Measurements from ENCODE around the gene RASA3. TPM values are rescaled to one million over a fixed set of nuclear protein-coding genes. Genes with fewer than 3 reads are reported as not detected.

Gene RASA3
- total and polyA plus RNA-seq, 2 of the 8 experiments (the other 6 are each of a cell fraction or from before 2014, with no cell fraction given) = 7.5 to 21.9 TPM

DNA sequence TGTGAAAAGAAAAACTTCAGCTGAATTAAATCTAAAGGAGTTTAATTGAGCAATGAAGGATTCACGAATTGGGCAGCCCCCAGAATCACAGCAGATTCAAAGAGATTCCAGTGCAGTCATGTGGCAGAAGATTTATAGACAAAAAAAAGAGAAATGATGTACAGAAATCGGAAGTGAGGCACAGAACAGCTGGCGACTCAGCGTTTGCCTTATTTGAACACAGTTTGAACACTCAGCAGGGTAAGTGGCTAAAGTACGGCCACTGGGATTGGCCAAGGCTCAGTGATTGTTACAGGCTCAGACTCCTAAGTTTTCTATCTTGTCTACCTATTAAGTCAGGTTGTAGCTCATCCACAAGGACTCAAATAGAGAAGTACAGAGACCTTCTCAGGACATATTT, 35.0 kb upstream of the RASA3 start:
- FAIRE-seq (no peak), DNase-seq (ENCODE audit: low read depth in 1 of 2, low spot score in 2 of 2) (no peak)
- no peak overlapping the region for H3K18ac ChIP-seq (ENCODE audit: extremely low read depth, low read length)
- 90% methylated on average over 5 of the region's 5 CpGs; no CpG with 5 or more reads in 1 of the 2 experiments for WGBS, 2 experiments (ENCODE audit: extremely low coverage in 1 of 2, insufficient coverage in 1 of 2, insufficient read length in 1 of 2, insufficient replicate concordance in 2 of 2, low coverage in 1 of 2, low lambda C conversion rate in 2 of 2, missing lambda C conversion rate in 1 of 2)
- H2BK120ac ChIP-seq (replicated peaks; ENCODE audit: low read depth, low read length) = no peak overlapping the region
- H2BK15ac ChIP-seq (ENCODE audit: low read length) = no peak overlapping the region
- no peak overlapping the region for H2BK5ac ChIP-seq (ENCODE audit: low read depth, low read length)
- H4K8ac ChIP-seq (ENCODE audit: extremely low read depth, insufficient read depth, low read length) = no peak overlapping the region
- H3K79me1 ChIP-seq (ENCODE audit: low read depth, low read length) = no peaks in the 10 kb centered on the region
- no peak overlapping the region for H3K4me2 ChIP-seq (ENCODE audit: insufficient read depth in 1 of 2, low read depth in 2 of 2, low read length in 2 of 2)
- no peak overlapping the region for H3K27ac ChIP-seq (ENCODE audit: low read depth, low read length)
- no peaks in the 10 kb centered on the region for H3K4me1 ChIP-seq (replicated peaks in 1 of 4; ENCODE audit: control insufficient read depth in 3 of 4, insufficient read depth in 4 of 4, low read length in 3 of 4)
- H3K56ac ChIP-seq (replicated peaks; ENCODE audit: insufficient read length, low read depth, low read length) = no peak overlapping the region
- H3K14ac ChIP-seq (ENCODE audit: insufficient read length) = no peak overlapping the region
- no peak overlapping the region for H2BK20ac ChIP-seq (ENCODE audit: low read length)
- no peaks in the 10 kb centered on the region for H3K36me3 ChIP-seq (ENCODE audit: control insufficient read depth in 2 of 4, insufficient read depth in 4 of 4, low read length in 3 of 4)
- ChIA-PET CTCF (ENCODE audit: partially characterized antibody) (interaction anchor here (0.6 to 1.1 kb wide), 2 partner anchors 11 to 53 kb away, joined by 3 read pairs; partner anchors contain the start of gene CFAP97D2), POLR2A (ENCODE audit: partially characterized antibody) (no interaction called here)
- H4K20me1 ChIP-seq (replicated peaks in 1 of 2; ENCODE audit: control insufficient read depth in 1 of 2, insufficient read depth in 2 of 2, low read length in 2 of 2) = no peaks in the 10 kb centered on the region
- no peak overlapping the region for H2AFZ ChIP-seq (ENCODE audit: low read length)
- no peak overlapping the region for H3K4me3 ChIP-seq (ENCODE audit: extremely low read depth in 1 of 4, insufficient read depth in 2 of 4, low read depth in 3 of 4, low read length in 4 of 4)
- no peak overlapping the region for H2BK12ac ChIP-seq (ENCODE audit: low read depth, low read length)
- H3K23me2 ChIP-seq (ENCODE audit: low read depth, low read length) = no peaks in the 10 kb centered on the region
- H3K79me2 ChIP-seq (ENCODE audit: control insufficient read depth in 1 of 2, insufficient read depth in 2 of 2, low read length in 2 of 2) = no peaks in the 10 kb centered on the region
- H3K27me3 ChIP-seq (replicated peaks in 1 of 4; ENCODE audit: control insufficient read depth in 3 of 4, extremely low read depth in 1 of 4, insufficient read depth in 3 of 4, low read length in 3 of 4) = peaks cover 0 to 1% (median 0%) of the 10 kb centered on the region in 4 experiments; a peak in 1 of 7 replicates
- H3K9ac ChIP-seq (replicated peaks in 1 of 4; ENCODE audit: extremely low read depth in 1 of 4, low read depth in 3 of 4, low read length in 3 of 4) = no peak overlapping the region
- no peak overlapping the region for H3K4ac ChIP-seq (replicated peaks; ENCODE audit: insufficient read length, low read depth, low read length)
- H4K91ac ChIP-seq (replicated peaks; ENCODE audit: insufficient read length, low read length) = no peak overlapping the region
- no peak overlapping the region for H2AK5ac ChIP-seq (ENCODE audit: low read depth, low read length)
- no peak overlapping the region for H4K5ac ChIP-seq (ENCODE audit: insufficient read length, low read depth, low read length)
- H3K23ac ChIP-seq (ENCODE audit: insufficient read length) = no peak overlapping the region
- 0 out of 4 replicates have a peak, but pooled peaks cover 0 to 3% of the 10 kb centered on the region in 2 experiments for H3K9me3 ChIP-seq (ENCODE audit: insufficient read depth in 2 of 2, low read depth in 1 of 2, low read length in 1 of 2)
- TF ChIP-seq CHD2 (IDR thresholded peaks at IDR 0.05; ENCODE audit: low read length) = no peak
- TF ChIP-seq KDM1A (IDR thresholded peaks at IDR 0.05; ENCODE audit: borderline replicate concordance, low read length) = no peak
- TF ChIP-seq CBX5 (IDR thresholded peaks at IDR 0.05; ENCODE audit: low read depth, low read length) = no peak
- no peak for TF ChIP-seq KDM5A (IDR thresholded peaks at IDR 0.05; ENCODE audit: low read length)
- TF ChIP-seq EP300 (IDR thresholded peaks at IDR 0.05; ENCODE audit: borderline replicate concordance in 1 of 2, low read depth in 2 of 2, low read length in 2 of 2) = no peak
- TF ChIP-seq RNF2 (IDR thresholded peaks at IDR 0.05; ENCODE audit: borderline replicate concordance, low read depth, low read length, missing control alignments, poor library complexity, severe bottlenecking) = no peak
- no peak for TF ChIP-seq BCL11A (IDR thresholded peaks at IDR 0.05; ENCODE audit: low read depth in 2 of 2, low read length in 2 of 2)
- TF ChIP-seq SRF (IDR thresholded peaks at IDR 0.05; ENCODE audit: low read depth, low read length) = no peak
- no peak for TF ChIP-seq HDAC6 (IDR thresholded peaks at IDR 0.05; ENCODE audit: low read depth, low read length)
- TF ChIP-seq SP1 (IDR thresholded peaks at IDR 0.05; ENCODE audit: low read depth, low read length) = no peak
- TF ChIP-seq TCF12 (IDR thresholded peaks at IDR 0.05; ENCODE audit: low read depth, low read length) = no peak
- TF ChIP-seq RXRA (IDR thresholded peaks at IDR 0.05; ENCODE audit: insufficient read depth, low read depth, low read length) = no peak
- TF ChIP-seq NRF1 (IDR thresholded peaks at IDR 0.05; ENCODE audit: low read depth, low read length) = no peak
- no peak for TF ChIP-seq CHD1 (IDR thresholded peaks at IDR 0.05; ENCODE audit: low read depth, low read length)
